Hematopoietic multipotent progenitor cell treated with erythropoietin and hydrocortisone succinate and interleukin-3 and kit ligand, for 8 days (in vitro differentiated cells): ENCODE data around the gene GPRC5D.

ENCODE experiments used
- DNase-seq: peaks from one replicate; pipeline ENCODE4 v3.0.0-alpha.2; 2015

GPRC5D gene

GRCh38 chr12:12903642-12904609 is 48.0 kb downstream of the GPRC5D start:
- DNase-seq, result no peak

- DNase-seq, result no peak
Measured at GRCh38 chr12:12902036-12902435, 49.9 kb downstream of the GPRC5D start.

GRCh38 chr12:12901158-12901791 is 50.7 kb downstream of the GPRC5D start:
- no peak for DNase-seq

DNA sequence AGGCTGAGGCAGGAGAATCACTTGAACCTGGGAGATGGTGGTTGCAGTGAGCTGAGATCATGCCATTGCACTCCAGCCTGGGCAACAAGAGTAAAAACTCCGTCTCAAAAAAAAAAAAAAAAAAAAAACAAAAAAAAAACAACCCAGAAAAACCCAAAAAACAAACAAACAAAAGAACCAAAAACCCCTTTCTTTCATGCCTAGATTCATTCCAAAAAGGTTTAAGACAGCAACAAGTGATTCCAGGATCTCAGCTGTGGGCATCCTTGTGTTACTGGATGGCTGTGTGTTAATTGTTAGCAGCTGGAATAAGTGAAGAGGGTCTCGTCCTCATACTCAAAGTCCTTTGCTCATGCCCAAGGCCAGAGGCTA is 51.2 kb downstream of the GPRC5D start:
- DNase-seq, result no peak

DNA sequence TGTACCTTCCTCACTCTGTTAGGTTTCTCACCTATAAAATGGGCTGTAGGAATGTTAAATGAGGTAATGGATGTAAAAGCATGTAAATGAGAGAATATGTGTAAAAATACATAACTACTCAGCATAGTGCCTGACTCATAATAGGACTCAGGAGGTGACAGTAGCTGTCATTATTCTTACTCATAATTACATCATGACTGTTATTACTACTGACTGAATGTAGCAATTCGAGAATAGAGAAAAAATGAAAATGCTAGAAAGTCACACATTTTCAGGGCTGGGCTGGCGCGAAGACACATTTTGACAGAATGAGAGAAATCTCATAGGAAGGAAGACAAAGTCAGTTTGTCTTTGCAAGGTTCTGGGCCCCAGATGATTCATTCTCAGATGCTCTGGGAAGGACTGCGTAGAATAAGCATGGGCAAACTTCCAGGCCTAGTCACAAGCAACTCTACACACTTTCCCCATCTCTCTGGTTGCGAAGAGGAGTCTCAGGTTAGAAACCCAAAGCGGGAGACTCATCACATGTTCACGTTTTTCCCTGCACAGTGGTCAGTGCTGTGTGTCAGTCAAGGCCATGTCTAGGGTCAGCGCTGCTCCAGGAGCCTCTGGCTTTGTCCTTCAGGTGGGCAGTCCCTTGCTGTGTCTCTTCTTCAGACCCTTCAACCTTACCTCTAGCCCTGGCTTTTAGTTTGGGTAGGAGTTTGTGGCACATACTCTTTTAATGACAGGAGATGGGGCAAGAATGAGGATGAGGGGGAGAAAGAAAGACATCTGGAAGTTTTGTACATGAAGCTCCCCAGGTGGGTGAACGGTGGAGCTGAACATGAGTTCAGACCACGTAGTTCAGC is 52.2 kb downstream of the GPRC5D start:
- no peak for DNase-seq

DNA sequence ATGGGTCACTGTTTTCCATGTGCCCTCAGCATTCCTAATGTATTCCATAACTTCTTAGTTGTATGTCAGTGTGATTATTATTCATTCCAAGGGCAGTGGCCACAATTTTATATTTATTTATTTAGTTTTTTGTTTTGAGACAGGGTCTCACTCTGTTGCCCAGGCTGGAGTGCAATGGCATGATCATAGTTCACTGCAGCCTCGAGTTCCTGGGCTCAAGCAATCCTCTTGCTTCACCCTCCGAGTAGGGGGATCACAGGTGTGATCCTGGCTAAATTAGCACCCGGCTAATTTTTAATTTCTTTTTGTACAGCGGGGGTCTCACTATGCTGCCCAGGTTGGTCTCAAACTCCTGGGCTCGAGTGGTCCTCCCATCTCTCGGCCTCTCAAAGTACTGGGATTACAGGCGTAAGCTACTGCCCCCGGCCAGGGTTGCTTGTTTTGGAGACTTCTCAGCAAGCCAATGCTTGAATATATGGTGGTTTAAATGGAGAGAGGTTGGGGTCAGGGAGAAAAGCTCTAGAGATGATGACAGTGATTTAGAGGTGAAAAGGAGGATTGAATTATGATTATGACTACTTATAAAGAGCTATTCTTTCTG is 53.0 kb downstream of the GPRC5D start:
- no peak for DNase-seq

GRCh38 chr12:12898136-12898717 is 53.7 kb downstream of the GPRC5D start:
- DNase-seq, result no peak

- no peak for DNase-seq
Measured at GRCh38 chr12:12897302-12897701, 54.7 kb downstream of the GPRC5D start.

DNA sequence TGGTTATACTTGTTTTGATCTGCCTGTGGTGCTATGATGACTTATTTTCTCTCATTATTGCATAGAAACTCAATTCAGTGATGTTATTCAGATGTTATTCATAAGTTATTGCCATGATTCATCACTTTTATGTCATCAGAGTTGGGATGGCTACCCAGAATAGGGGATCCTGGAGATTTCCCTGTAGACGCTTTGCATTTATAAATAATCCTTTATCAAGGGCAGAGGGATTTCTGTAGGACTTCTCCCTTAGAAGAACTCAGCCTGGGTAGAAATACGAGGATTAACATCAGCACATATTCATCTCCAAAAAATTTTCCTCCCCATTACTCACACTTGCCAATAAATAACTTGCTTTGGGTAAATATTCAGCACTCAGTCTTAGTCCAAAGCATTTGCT is 55.7 kb downstream of the GPRC5D start:
- DNase-seq, result no peak

- DNase-seq, result no peak
Measured at GRCh38 chr12:12893438-12893837, 58.5 kb downstream of the GPRC5D start.

- no peak for DNase-seq
Measured at GRCh38 chr12:12892681-12893141, 59.3 kb downstream of the GPRC5D start.

DNA sequence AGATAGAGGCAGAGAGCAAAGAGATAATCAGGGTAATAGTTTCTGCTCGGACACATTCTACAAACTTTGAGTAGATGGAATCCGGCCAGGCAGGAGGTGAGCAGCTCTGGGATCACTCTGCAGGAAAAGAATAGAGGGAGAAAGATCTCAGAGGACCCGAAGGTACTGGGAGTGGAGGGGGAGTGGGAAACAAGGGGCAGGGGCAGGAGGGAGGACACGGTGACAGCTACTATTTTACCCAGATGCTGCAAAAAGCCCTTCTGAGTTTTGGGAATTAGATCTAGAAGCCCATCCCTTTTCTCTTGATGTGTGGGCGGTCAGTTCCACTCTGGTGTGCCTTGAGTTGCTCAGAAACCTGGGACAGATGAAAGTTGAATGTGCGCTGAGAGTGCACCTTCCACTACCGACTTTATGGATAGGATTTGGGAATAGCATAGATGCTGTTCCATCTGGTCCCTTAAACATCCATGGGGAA is 60.1 kb downstream of the GPRC5D start:
- DNase-seq, result no peak

DNA sequence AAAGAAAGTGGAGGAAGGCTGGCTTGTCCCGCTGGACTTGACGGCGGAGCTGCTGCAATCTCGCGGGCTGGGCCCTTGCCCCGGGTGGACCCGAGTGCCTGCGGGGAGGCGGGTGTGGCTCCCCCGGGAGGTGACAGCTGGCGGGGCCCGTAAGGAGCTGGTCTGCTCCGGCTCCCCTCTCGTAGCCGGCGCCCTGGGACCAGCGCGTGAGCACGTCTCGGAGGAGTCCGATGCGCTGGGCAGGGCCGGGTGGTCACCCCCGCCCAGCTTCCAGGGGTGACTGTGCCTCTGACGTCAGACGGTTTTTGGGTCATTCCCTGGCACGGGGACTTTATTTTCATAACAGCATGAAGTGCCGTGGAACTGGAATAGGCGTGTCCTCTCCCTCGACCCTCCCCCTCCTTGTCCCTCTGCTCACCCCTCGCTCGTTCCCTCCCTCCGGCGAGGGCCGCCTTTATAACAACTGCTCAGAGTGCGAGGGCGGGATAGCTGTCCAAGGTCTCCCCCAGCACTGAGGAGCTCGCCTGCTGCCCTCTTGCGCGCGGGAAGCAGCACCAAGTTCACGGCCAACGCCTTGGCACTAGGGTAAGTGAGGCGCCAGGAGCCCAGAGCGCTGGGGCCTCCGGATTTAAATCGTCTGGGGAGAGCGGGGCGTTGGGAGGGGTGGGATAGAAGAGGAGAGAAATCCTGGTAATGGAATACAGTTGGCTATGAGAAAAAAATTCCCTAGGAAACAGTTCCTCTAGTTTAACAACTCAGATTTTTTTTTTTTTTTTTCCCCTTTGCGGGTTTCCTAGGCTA is 60.7 kb downstream of the GPRC5D start, which contains the start of gene GPRC5A:
GPRC5A (plus strand) TSS at position 483 of the 801 bp plus-strand sequence. CDS start 16,688 bp downstream, outside the sequence.
- DNase-seq, result peak; percentile 27
